ENCODE data around the gene EHD2.
A peak's percentile ranks its signal among the peaks of the same experiment; 100 is the strongest.
"Not testable (repeated sequence)": the region's sequence is repeated elsewhere in the genome, so short reads cannot be mapped to it uniquely, and the experiment has no call there.

Gene EHD2

GRCh38 chr19:47714855-47715254, 1.6 kb downstream of the EHD2 start:
- not testable (repeated sequence) for DNase-seq (ENCODE audit: low read depth in 2 of 2)

- DNase-seq (ENCODE audit: low read depth in 2 of 2): no peak
Observed at GRCh38 chr19:47716270-47716937, 3.2 kb downstream of the EHD2 start.

GRCh38 chr19:47718415-47719046, 5.3 kb downstream of the EHD2 start:
- not testable (repeated sequence) for DNase-seq (ENCODE audit: low read depth in 2 of 2)

GRCh38 chr19:47719047-47719859, 6.0 kb downstream of the EHD2 start:
- DNase-seq (ENCODE audit: low read depth in 2 of 2): no peak

- DNase-seq (ENCODE audit: low read depth in 2 of 2): no peak
Observed at GRCh38 chr19:47720669-47721422, 7.6 kb downstream of the EHD2 start.

- DNase-seq (ENCODE audit: low read depth in 2 of 2): no peak
Observed at GRCh38 chr19:47723581-47723940, 10.3 kb downstream of the EHD2 start.

- no peak for DNase-seq (ENCODE audit: low read depth in 2 of 2)
Observed at GRCh38 chr19:47725759-47726401, 12.7 kb downstream of the EHD2 start.

- DNase-seq (ENCODE audit: low read depth in 2 of 2): no peak
Observed at GRCh38 chr19:47726467-47726866, 13.2 kb downstream of the EHD2 start.

- DNase-seq (ENCODE audit: low read depth in 2 of 2): not testable (repeated sequence)
Observed at GRCh38 chr19:47728295-47728694, 15.1 kb downstream of the EHD2 start.

GRCh38 chr19:47729468-47729798, 16.2 kb downstream of the EHD2 start:
- no peak for DNase-seq (ENCODE audit: low read depth in 2 of 2)

- peak; percentile 32 to 51 for DNase-seq (ENCODE audit: low read depth in 2 of 2)
Observed at GRCh38 chr19:47729799-47730520, 16.7 kb downstream of the EHD2 start.

GRCh38 chr19:47730521-47730889, 17.3 kb downstream of the EHD2 start:
- no peak for DNase-seq (ENCODE audit: low read depth in 2 of 2)

GRCh38 chr19:47730910-47731309, 17.7 kb downstream of the EHD2 start:
- DNase-seq (ENCODE audit: low read depth in 2 of 2): no peak

GRCh38 chr19:47735131-47735530, 21.9 kb downstream of the EHD2 start:
- DNase-seq (ENCODE audit: low read depth in 2 of 2): no peak

GRCh38 chr19:47740866-47741519, 27.8 kb downstream of the EHD2 start:
- no peak for DNase-seq (ENCODE audit: low read depth in 2 of 2)

GRCh38 chr19:47741544-47742140, 28.4 kb downstream of the EHD2 start:
- no peak for DNase-seq (ENCODE audit: low read depth in 2 of 2)

- DNase-seq (ENCODE audit: low read depth in 2 of 2): no peak
Observed at GRCh38 chr19:47742634-47743033, 29.4 kb downstream of the EHD2 start.

- DNase-seq (ENCODE audit: low read depth in 2 of 2): peak; percentile 94 to 97
Observed at GRCh38 chr19:47745010-47745901, 32.0 kb downstream of the EHD2 start, which contains the start of gene NOP53. Gene NOP53, plus strand, starts transcription at chr19:47745546. Its CDS starts 14 bp downstream, at chr19:47745560.

- DNase-seq (ENCODE audit: low read depth in 2 of 2): not testable (repeated sequence)
Observed at GRCh38 chr19:47746129-47746528, 32.9 kb downstream of the EHD2 start.

All from activated CD4-positive, alpha-beta T cell treated with anti-CD3 and anti-CD28 coated beads for 24 hours (primary cell).